Testis (tissue), 3 donors: Measurements from ENCODE around the gene PPID. TPM values are rescaled to one million over a fixed set of nuclear protein-coding genes. Genes with fewer than 3 reads are reported as not detected.
"Not testable (repeated sequence)": the region's sequence is repeated elsewhere in the genome, so short reads cannot be mapped to it uniquely, and the experiment has no call there.

Source experiments
- DNase-seq: peaks from one replicate; pipeline ENCODE4 v3.0.0-alpha.2; 2019
- H3K27ac ChIP-seq, 2 donors: fragments of 200-600 bp; sonication (generic); one replicate each; pipeline ENCODE4 v1.5.1; 2019
- H3K27me3 ChIP-seq: fragments of 200-600 bp; sonication (generic); one replicate; pipeline ENCODE4 v1.5.1; 2019
- H3K36me3 ChIP-seq: fragments of 200-600 bp; sonication (generic); one replicate; pipeline ENCODE4 v1.5.1; 2017; ENCODE audit warnings: low read depth; ENCODE audit errors: missing control alignments
- H3K4me1 ChIP-seq: fragments of 200-600 bp; sonication (generic); one replicate; pipeline ENCODE4 v1.5.1; 2019
- H3K4me3 ChIP-seq, 2 donors: fragments of 200-600 bp; sonication (generic); one replicate each; pipeline ENCODE4 v1.5.1; 2017 to 2019
- H3K9me3 ChIP-seq: fragments of 200-600 bp; sonication (generic); one replicate; pipeline ENCODE4 v1.5.1; 2017
- CTCF ChIP-seq, 3 experiments: fragments of 450-650 bp in 2 of 3; fragments of 200-600 bp in 1 of 3; sonication (generic) in 1 of 3; IDR thresholded peaks; one replicate each; pipeline ENCODE4 v1.5.1; 2016 to 2019; ENCODE audit warnings: antibody characterized with exemption in 3 of 3, mild to moderate bottlenecking in 2 of 3, moderate library complexity in 1 of 3
- POLR2A ChIP-seq: fragments of 450-650 bp; IDR thresholded peaks from one replicate; pipeline ENCODE4 v1.6.1; 2017; ENCODE audit warnings: antibody characterized with exemption, mild to moderate bottlenecking, moderate library complexity
- WGBS, 2 donors: methylation state at CpG; one replicate each; pipeline ENCODE4 v1.1.5; 2018; 5-methylcytosine and 5-hydroxymethylcytosine counted together
- intact Hi-C: fragments of 100-400 bp; cut with DNase I; formaldehyde crosslinking; loops from one replicate; pipeline ENCODE4 v1.15.1; 2023; ENCODE audit warnings: low total_unique reads
- polyA plus RNA-seq: library from polyadenylated mRNA; stranded (reverse); fragments of 350-450 nt; fragmentation: Illumina TruSeq; extraction: RNeasy Lipid Tissue Mini Kit (QIAGEN cat#74804); gene quantifications from one replicate; pipeline ENCODE4 v1.2.3, GENCODE V29; 2014; ENCODE audit warnings: low read depth, low replicate concordance; ENCODE audit not compliant: insufficient read depth
- total RNA-seq, 2 donors: library from RNA; depleted of rRNA; stranded (reverse); fragments of >200 nt; gene quantifications; one replicate each; pipeline ENCODE4 v1.2.3, GENCODE V29; 2016

Gene PPID
- total and polyA plus RNA-seq, 3 donors from 2014 or later: 25.1 to 43.7 (median 27.5) TPM

DNA sequence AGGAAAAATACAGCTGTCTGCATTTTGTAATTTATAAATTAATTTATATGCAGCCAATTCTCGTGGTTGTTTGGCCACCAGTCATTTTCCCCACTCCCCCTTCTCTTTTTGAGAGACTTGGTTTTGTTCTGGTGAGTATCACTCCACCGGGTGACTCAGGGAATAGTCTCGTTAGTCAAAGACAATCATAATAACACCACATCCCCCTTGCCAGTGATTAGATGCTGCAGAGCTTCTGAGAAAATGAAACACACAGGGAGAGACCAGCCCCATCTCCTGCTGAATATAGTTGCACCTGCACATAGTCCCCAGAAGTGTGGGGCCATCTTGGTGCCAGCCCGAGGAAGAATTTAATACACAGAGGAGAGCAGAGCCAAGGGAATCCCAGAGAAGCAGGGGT, 37.7 kb upstream of the PPID start:
- 85 to 86% methylated on average over 4 of the region's 4 CpGs for WGBS, 2 donors
- H3K27ac ChIP-seq: no peak overlapping the region
- intact Hi-C loops: no loop called here

GRCh38 chr4:158759539-158759938, 36.3 kb upstream of the PPID start:
- H3K27ac ChIP-seq, intact Hi-C loops, H3K4me3 ChIP-seq, H3K27me3 ChIP-seq, DNase-seq, H3K36me3 ChIP-seq, H3K9me3 ChIP-seq, H3K4me1 ChIP-seq: not testable (repeated sequence)
- 97 to 98% methylated on average over 12 to 20 of the region's 20 CpGs for WGBS, 2 donors

More for the DNA sequence above, 37.7 kb upstream of the PPID start:
- Histone ChIP-seq H3K4me1 (no peaks in the 10 kb centered on the region), H3K27me3 (no peaks in the 10 kb centered on the region), H3K9me3 (no peaks in the 10 kb centered on the region), H3K4me3 (no peak overlapping the region), H3K36me3 (no peaks in the 10 kb centered on the region)
- no peak for TF ChIP-seq POLR2A
- TF ChIP-seq CTCF (IDR thresholded peaks at IDR 0.05): no peak
- no peak for DNase-seq

GRCh38 chr4:158758703-158759102, 35.5 kb upstream of the PPID start:
- no peaks in the 10 kb centered on the region for H3K36me3 ChIP-seq
- 85 to 92% methylated on average over 4 of the region's 4 CpGs for WGBS, 2 donors
- intact Hi-C loops: no loop called here
- DNase-seq: no peak
- no peak overlapping the region for H3K27ac ChIP-seq
- no peak overlapping the region for H3K4me3 ChIP-seq
- TF ChIP-seq CTCF (IDR thresholded peaks at IDR 0.05) (no peak), POLR2A (no peak)
- no peaks in the 10 kb centered on the region for H3K4me1 ChIP-seq
- H3K9me3 ChIP-seq: no peaks in the 10 kb centered on the region
- no peaks in the 10 kb centered on the region for H3K27me3 ChIP-seq

- no peak overlapping the region for H3K4me3 ChIP-seq
- H3K27me3 ChIP-seq: no peaks in the 10 kb centered on the region
- no peaks in the 10 kb centered on the region for H3K9me3 ChIP-seq
- DNase-seq: no peak
- no peak overlapping the region for H3K27ac ChIP-seq
- no peaks in the 10 kb centered on the region for H3K4me1 ChIP-seq
- H3K36me3 ChIP-seq: no peaks in the 10 kb centered on the region
- 69 to 72% methylated on average over 4 of the region's 4 CpGs for WGBS, 2 donors
- TF ChIP-seq CTCF (IDR thresholded peaks at IDR 0.05) (no peak), POLR2A (no peak)
- intact Hi-C loops: no loop called here
Measured at GRCh38 chr4:158758142-158758541, 34.9 kb upstream of the PPID start.

GRCh38 chr4:158756588-158756987, 33.4 kb upstream of the PPID start:
- TF ChIP-seq POLR2A (no peak), CTCF (IDR thresholded peaks at IDR 0.05) (no peak)
- H3K4me1 ChIP-seq: no peaks in the 10 kb centered on the region
- H3K9me3 ChIP-seq: no peaks in the 10 kb centered on the region
- no peak overlapping the region for H3K27ac ChIP-seq
- H3K36me3 ChIP-seq: no peaks in the 10 kb centered on the region
- no peak for DNase-seq
- no peaks in the 10 kb centered on the region for H3K27me3 ChIP-seq
- H3K4me3 ChIP-seq: no peak overlapping the region
- intact Hi-C loops: no loop called here

- H3K36me3 ChIP-seq, H3K27ac ChIP-seq, DNase-seq, intact Hi-C loops, H3K27me3 ChIP-seq, H3K4me1 ChIP-seq, H3K4me3 ChIP-seq, H3K9me3 ChIP-seq: not testable (repeated sequence)
- 93 to 94% methylated on average over 7 of the region's 7 CpGs for WGBS, 2 donors
Measured at GRCh38 chr4:158755819-158756218, 32.6 kb upstream of the PPID start.
